ENCODE measurements around the gene MIPOL1. TPM values are rescaled to one million over a fixed set of nuclear protein-coding genes. Genes with fewer than 3 reads are reported as not detected.

Gene MIPOL1
- total RNA-seq, 1 donor from 2014 or later, result 11.1 TPM

DNA sequence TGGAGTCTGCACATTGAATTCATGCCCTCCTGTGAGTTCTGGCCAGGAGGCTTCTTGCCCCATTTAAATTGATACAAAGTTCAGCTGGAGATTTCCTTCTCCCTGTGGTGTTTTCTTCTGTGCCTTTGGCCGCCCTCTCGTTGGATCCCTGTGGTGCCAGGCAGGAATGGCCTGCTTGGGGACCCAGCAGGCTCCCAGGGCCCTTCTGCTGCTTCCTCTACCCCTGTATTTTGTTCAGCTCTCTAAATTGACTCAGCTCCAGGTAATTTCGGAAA, 200.1 kb downstream of the MIPOL1 start:
- TF ChIP-seq, protein P1, sequence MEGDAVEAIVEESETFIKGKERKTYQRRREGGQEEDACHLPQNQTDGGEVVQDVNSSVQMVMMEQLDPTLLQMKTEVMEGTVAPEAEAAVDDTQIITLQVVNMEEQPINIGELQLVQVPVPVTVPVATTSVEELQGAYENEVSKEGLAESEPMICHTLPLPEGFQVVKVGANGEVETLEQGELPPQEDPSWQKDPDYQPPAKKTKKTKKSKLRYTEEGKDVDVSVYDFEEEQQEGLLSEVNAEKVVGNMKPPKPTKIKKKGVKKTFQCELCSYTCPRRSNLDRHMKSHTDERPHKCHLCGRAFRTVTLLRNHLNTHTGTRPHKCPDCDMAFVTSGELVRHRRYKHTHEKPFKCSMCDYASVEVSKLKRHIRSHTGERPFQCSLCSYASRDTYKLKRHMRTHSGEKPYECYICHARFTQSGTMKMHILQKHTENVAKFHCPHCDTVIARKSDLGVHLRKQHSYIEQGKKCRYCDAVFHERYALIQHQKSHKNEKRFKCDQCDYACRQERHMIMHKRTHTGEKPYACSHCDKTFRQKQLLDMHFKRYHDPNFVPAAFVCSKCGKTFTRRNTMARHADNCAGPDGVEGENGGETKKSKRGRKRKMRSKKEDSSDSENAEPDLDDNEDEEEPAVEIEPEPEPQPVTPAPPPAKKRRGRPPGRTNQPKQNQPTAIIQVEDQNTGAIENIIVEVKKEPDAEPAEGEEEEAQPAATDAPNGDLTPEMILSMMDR (IDR thresholded peaks at IDR 0.05; ENCODE audit: insufficient read depth, low read length, severe bottlenecking), result no peak
- Histone ChIP-seq H3K4me3 (ENCODE audit: low read depth, low read length) (no peak overlapping the region), H3K27me3 (ENCODE audit: control insufficient read depth, insufficient read depth, low read length) (no peaks in the 10 kb centered on the region), H3K36me3 (ENCODE audit: control insufficient read depth, insufficient read depth, low read length) (no peaks in the 10 kb centered on the region)
- FAIRE-seq (no peak), DNase-seq (ENCODE audit: low read depth) (no peak)

DNA sequence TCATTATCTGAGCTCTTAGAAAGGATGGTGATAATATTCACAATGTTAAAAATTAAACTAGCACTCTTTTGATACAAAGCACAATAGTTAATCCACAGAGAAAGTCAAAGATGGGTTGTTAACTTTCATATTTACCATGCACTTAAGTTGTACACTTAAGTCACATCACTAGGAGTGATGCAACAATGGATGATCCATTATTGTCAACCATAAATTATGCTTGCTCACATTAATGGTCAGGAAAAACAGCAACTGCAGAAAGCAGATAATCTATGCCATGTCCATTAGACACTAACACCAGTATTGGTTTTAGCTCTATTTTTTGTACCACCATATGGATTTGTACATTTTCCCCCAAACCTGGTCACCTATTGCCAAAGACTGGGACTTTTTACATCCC, 201.8 kb downstream of the MIPOL1 start:
- Histone ChIP-seq H3K27me3 (ENCODE audit: control insufficient read depth, insufficient read depth, low read length) (no peaks in the 10 kb centered on the region), H3K4me3 (ENCODE audit: low read depth, low read length) (no peak overlapping the region), H3K36me3 (ENCODE audit: control insufficient read depth, insufficient read depth, low read length) (no peaks in the 10 kb centered on the region)
- no peak for DNase-seq (ENCODE audit: low read depth)
- TF ChIP-seq, protein P1 (IDR thresholded peaks at IDR 0.05; ENCODE audit: insufficient read depth, low read length, severe bottlenecking), result no peak
- FAIRE-seq, result no peak

DNA sequence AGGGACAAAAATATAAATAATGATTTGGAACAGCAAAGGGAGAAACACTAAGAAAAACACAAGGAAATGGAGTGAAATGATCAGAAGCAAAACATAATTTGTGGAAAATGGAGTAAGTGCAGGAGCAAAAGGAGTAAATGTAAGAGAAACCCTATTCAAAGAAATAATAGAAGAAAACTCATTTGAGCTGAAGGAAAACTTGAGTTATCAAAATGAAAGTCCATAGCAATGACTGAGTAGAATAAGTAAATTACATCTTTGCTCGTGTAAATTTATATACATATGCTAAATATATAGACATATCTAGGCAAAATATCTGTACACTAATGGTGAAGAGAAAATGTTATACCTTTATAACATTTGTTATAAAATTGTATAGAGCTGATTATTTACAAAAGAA, 203.4 kb downstream of the MIPOL1 start:
- Histone ChIP-seq H3K36me3 (ENCODE audit: control insufficient read depth, insufficient read depth, low read length) (no peaks in the 10 kb centered on the region), H3K27me3 (ENCODE audit: control insufficient read depth, insufficient read depth, low read length) (no peaks in the 10 kb centered on the region), H3K4me3 (ENCODE audit: low read depth, low read length) (no peak overlapping the region)
- TF ChIP-seq, protein P1 (IDR thresholded peaks at IDR 0.05; ENCODE audit: insufficient read depth, low read length, severe bottlenecking), result no peak
- no peak for FAIRE-seq
- no peak for DNase-seq (ENCODE audit: low read depth)

DNA sequence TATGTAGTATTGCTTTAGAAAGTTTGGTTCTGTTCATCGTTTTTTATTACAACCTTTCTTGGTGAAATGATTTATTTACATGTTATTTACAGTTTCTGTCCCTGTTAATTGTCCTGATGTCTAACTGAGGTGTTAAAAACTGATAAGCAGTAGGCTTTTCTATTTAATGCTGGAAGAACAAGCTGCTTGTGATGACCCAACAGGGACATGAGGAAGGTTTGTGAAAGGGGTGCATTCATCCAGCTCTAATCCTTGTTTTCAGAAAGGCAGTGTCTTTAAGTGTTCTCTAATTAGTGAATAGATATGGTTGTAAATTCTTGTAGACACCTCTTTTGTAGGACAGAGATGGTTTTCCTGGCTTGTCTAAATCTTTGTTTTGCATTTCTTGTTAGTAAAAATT, 205.9 kb downstream of the MIPOL1 start:
- no peak for FAIRE-seq
- no peak for DNase-seq (ENCODE audit: low read depth)
- TF ChIP-seq, protein P1 (IDR thresholded peaks at IDR 0.05; ENCODE audit: insufficient read depth, low read length, severe bottlenecking), result no peak
- no peaks in the 10 kb centered on the region for H3K27me3 ChIP-seq (ENCODE audit: control insufficient read depth, insufficient read depth, low read length)
- H3K36me3 ChIP-seq (ENCODE audit: control insufficient read depth, insufficient read depth, low read length), result no peaks in the 10 kb centered on the region
- H3K4me3 ChIP-seq (ENCODE audit: low read depth, low read length), result no peak overlapping the region

DNA sequence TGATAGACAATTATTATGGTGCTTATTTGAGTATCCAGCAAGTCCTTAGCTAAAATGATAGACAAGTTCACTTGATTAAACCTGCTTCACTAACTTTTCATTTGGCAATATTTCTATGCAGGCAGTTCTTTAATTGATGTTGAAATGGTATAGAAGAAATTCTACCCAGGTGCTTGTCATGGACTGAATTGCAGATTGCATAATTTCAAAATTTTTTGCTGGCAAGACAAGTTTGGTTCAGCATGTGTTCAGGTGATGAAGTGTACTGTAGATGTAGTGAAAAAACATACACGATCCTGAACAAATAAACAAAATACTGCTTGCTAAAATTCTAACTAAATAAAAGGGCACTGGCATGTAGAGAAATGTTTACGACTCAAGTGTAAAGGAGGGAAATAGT, 208.4 kb downstream of the MIPOL1 start:
- Histone ChIP-seq H3K4me3 (ENCODE audit: low read depth, low read length) (no peak overlapping the region), H3K27me3 (ENCODE audit: control insufficient read depth, insufficient read depth, low read length) (no peaks in the 10 kb centered on the region), H3K36me3 (ENCODE audit: control insufficient read depth, insufficient read depth, low read length) (no peaks in the 10 kb centered on the region)
- TF ChIP-seq, protein P1 (IDR thresholded peaks at IDR 0.05; ENCODE audit: insufficient read depth, low read length, severe bottlenecking), result no peak
- DNase-seq (ENCODE audit: low read depth), result peak; percentile 52
- no peak for FAIRE-seq

DNA sequence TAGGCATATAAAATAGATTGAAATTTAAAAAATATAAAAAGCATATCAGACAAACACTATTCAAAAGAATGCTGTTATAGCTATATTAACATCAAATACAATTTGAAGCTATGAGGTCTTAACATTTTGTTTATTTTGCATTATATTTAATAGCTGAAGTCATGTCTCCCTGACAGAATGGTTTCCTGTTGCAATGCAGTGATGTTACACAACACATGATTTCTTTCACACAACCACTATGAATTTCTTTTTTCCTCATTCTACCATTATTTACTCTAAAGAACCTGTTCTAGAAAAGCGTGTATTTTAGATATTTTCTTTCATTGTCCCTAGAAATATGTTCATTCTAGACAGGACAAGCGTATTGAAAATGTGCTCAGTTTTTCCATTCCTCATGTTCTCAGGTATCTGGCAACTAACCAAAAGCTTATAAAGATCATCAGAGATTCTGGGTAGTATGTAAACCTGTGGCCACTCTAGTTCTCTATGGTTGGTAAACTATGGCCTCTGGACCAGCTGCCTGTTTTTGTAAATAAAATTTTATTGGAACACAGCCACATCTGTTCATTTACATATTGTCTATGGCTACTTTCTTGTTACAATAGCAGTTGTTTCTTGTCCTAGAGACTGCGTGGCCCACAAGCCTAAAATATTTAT, 213.5 kb downstream of the MIPOL1 start:
- FAIRE-seq (no peak), DNase-seq (ENCODE audit: low read depth) (no peak)
- TF ChIP-seq, protein P1 (IDR thresholded peaks at IDR 0.05; ENCODE audit: insufficient read depth, low read length, severe bottlenecking), result no peak
- Histone ChIP-seq H3K36me3 (ENCODE audit: control insufficient read depth, insufficient read depth, low read length) (no peaks in the 10 kb centered on the region), H3K4me3 (ENCODE audit: low read depth, low read length) (no peak overlapping the region), H3K27me3 (ENCODE audit: control insufficient read depth, insufficient read depth, low read length) (no peaks in the 10 kb centered on the region)
